Naive B cell (primary cell): ENCODE measurements around the gene SGMS1. TPM values are rescaled to one million over a fixed set of nuclear protein-coding genes. Genes with fewer than 3 reads are reported as not detected.

Experiments
- ATAC-seq, 2 donors: fragments of 150-1000 bp; cut with Tn5 transposase; 2 replicates each; pipeline ENCODE4 v1.10.0; 2021; ENCODE audit warnings: low read depth in 2 of 2, mild to moderate bottlenecking in 2 of 2, moderate library complexity in 2 of 2
- DNase-seq: peaks from one replicate; pipeline ENCODE4 v3.0.0; 2022
- H3K27ac Mint-ChIP-seq, 6 donors: one replicate each; pipeline ENCODE4 v1.8.0; 2020 to 2022; ENCODE audit warnings: mild to moderate bottlenecking in 6 of 6, mixed read lengths in 6 of 6, moderate library complexity in 5 of 6, inconsistent platforms in 2 of 6
- H3K27me3 Mint-ChIP-seq, 3 donors: one replicate each; pipeline ENCODE4 v1.8.0; 2021 to 2022; ENCODE audit warnings: mixed read lengths in 3 of 3, mild to moderate bottlenecking in 1 of 3
- H3K36me3 Mint-ChIP-seq, 2 donors: one replicate each; pipeline ENCODE4 v1.8.0; 2020 to 2022; ENCODE audit warnings: mixed read lengths in 2 of 2, inconsistent platforms in 1 of 2, mild to moderate bottlenecking in 1 of 2
- H3K4me1 Mint-ChIP-seq, 3 donors: one replicate each; pipeline ENCODE4 v1.8.0; 2020 to 2022; ENCODE audit warnings: mixed read lengths in 3 of 3, inconsistent platforms in 1 of 3, mild to moderate bottlenecking in 1 of 3, moderate library complexity in 1 of 3
- H3K4me3 Mint-ChIP-seq, 8 donors: one replicate each; pipeline ENCODE4 v1.8.0; 2020 to 2022; ENCODE audit warnings: mild to moderate bottlenecking in 8 of 8, mixed read lengths in 8 of 8, moderate library complexity in 8 of 8, inconsistent platforms in 2 of 8
- H3K9me3 Mint-ChIP-seq, 7 donors: one replicate each; pipeline ENCODE4 v1.8.0; 2020 to 2022; ENCODE audit warnings: mixed read lengths in 7 of 7, mild to moderate bottlenecking in 5 of 7, inconsistent platforms in 2 of 7, moderate library complexity in 1 of 7
- polyA plus RNA-seq, 6 donors: library from polyadenylated mRNA; unstranded; fragments of 300-500 nt; fragmentation: Illumina TruSeq; gene quantifications; one replicate each; pipeline ENCODE4 v1.2.3, GENCODE V29; 2021; ENCODE audit warnings: low read depth in 6 of 6

The SGMS1 gene
- polyA plus RNA-seq, 6 donors from 2014 or later, result 14.2 to 21.7 (median 16.7) TPM

DNA sequence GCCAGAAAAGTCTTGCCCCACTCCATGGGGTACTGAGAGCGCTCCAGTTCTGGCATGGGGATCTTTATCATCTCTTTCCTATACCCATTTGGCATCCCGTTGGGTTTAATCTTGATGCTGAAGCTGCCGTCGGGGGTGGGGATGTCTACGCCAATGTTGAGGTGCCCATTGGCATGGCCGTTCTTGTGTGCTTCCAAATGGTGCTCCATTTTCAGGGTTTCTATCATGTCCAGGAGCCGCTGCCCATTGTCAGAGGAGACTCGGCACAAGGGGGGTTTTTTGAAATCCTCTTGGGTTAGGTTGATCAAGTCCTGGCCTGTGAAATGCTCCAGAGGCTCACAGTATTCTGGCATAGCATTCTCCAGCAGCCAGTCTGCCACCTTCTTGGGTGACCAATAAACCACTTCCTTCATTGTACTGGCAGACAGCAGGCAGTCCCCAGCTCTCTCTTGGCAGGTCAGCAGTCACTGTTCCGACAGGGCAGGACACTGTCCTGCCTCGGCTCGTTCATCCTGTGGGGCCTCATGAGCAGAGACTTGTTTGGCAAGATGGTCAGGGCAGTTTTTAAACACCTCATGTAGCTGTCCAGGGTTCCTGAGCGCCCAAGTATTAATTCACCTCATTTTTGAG is 279.9 kb downstream of the SGMS1 start:
- peaks cover 21 to 40% (median 25%) of the 10 kb centered on the region in 3 donors for H3K4me1 Mint-ChIP-seq
- H3K4me3 Mint-ChIP-seq, result no peak overlapping the region
- no peak for DNase-seq
- peaks cover 0 to 5% (median under 1%) of the 10 kb centered on the region in 7 donors for H3K9me3 Mint-ChIP-seq
- peak overlapping the region in 1 of 6 donors; percentile 30 for H3K27ac Mint-ChIP-seq
- peaks cover 17 to 20% of the 10 kb centered on the region in 2 donors for H3K36me3 Mint-ChIP-seq
- ATAC-seq, result no peak
- H3K27me3 Mint-ChIP-seq, result no peaks in the 10 kb centered on the region

GRCh38 chr10:50341987-50342386 is 281.8 kb downstream of the SGMS1 start:
- no peak overlapping the region for H3K27ac Mint-ChIP-seq
- H3K4me3 Mint-ChIP-seq, result no peak overlapping the region
- H3K9me3 Mint-ChIP-seq, result peaks cover 0 to 5% (median 0%) of the 10 kb centered on the region in 7 donors
- no peaks in the 10 kb centered on the region for H3K27me3 Mint-ChIP-seq
- H3K36me3 Mint-ChIP-seq, result peaks cover 13 to 20% of the 10 kb centered on the region in 2 donors
- DNase-seq (no peak), ATAC-seq (no peak)
- peaks cover 4 to 37% (median 9%) of the 10 kb centered on the region in 3 donors for H3K4me1 Mint-ChIP-seq

GRCh38 chr10:50336140-50336539 is 287.6 kb downstream of the SGMS1 start:
- Mint-ChIP-seq H3K4me3 (peak overlapping the region in 6 of 8 donors; percentile 1 to 78 (median 39)), H3K9me3 (peaks cover 0 to 5% (median 0%) of the 10 kb centered on the region in 7 donors), H3K36me3 (peaks cover 10 to 17% of the 10 kb centered on the region in 2 donors), H3K4me1 (peaks cover 35 to 46% (median 38%) of the 10 kb centered on the region in 3 donors), H3K27ac (peak overlapping the region in 2 of 6 donors; percentile 3 to 28), H3K27me3 (no peaks in the 10 kb centered on the region)
- ATAC-seq (peak in 1 of 2 donors; percentile 53), DNase-seq (no peak)

DNA sequence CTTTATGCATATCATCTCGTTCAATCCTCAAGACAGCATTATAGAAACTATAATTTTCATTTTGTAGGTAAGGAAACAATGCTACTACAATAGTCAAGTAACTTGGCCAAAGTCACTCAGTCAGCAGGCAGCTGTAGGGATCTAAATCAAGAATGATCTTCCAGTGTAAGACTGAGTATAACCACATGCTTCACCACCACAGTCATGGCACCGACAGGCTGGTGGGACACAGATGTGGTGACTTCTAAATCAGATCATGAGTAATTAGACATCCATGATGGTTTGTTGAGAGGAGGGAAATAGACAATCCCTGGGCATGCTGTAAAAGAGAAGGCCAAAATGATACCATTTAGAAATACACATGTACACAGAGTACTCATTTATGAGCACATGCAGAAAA is 288.4 kb downstream of the SGMS1 start:
- ATAC-seq, result no peak
- Mint-ChIP-seq H3K9me3 (peaks cover 0 to 5% (median 0%) of the 10 kb centered on the region in 7 donors), H3K27me3 (no peaks in the 10 kb centered on the region), H3K4me3 (peak overlapping the region in 1 of 8 donors; percentile 69), H3K4me1 (peaks cover 35 to 46% (median 38%) of the 10 kb centered on the region in 3 donors), H3K27ac (peak overlapping the region in 2 of 6 donors; percentile 79 to 87), H3K36me3 (peaks cover 8 to 13% of the 10 kb centered on the region in 2 donors)
- DNase-seq, result no peak

GRCh38 chr10:50334273-50334672 is 289.5 kb downstream of the SGMS1 start:
- peak overlapping the region in 2 of 6 donors; percentile 23 to 56 for H3K27ac Mint-ChIP-seq
- H3K4me1 Mint-ChIP-seq, result peaks cover 32 to 39% (median 35%) of the 10 kb centered on the region in 3 donors
- DNase-seq (no peak), ATAC-seq (no peak)
- no peak overlapping the region for H3K4me3 Mint-ChIP-seq
- H3K9me3 Mint-ChIP-seq, result peaks cover 0 to 3% (median 0%) of the 10 kb centered on the region in 7 donors
- H3K36me3 Mint-ChIP-seq, result peaks cover 5 to 8% of the 10 kb centered on the region in 2 donors
- no peaks in the 10 kb centered on the region for H3K27me3 Mint-ChIP-seq

- ATAC-seq (no peak), DNase-seq (no peak)
- Mint-ChIP-seq H3K9me3 (no peaks in the 10 kb centered on the region), H3K36me3 (peaks cover 1 to 8% of the 10 kb centered on the region in 2 donors), H3K4me3 (no peak overlapping the region), H3K27ac (peak overlapping the region in 1 of 6 donors; percentile 56), H3K4me1 (peaks cover 29 to 35% (median 35%) of the 10 kb centered on the region in 3 donors), H3K27me3 (no peaks in the 10 kb centered on the region)
Measured at GRCh38 chr10:50333872-50334271, 289.9 kb downstream of the SGMS1 start.

GRCh38 chr10:50332108-50332842 is 291.5 kb downstream of the SGMS1 start:
- DNase-seq (no peak), ATAC-seq (no peak)
- no peaks in the 10 kb centered on the region for H3K9me3 Mint-ChIP-seq
- peaks cover 0 to 8% of the 10 kb centered on the region in 2 donors for H3K36me3 Mint-ChIP-seq
- no peaks in the 10 kb centered on the region for H3K27me3 Mint-ChIP-seq
- H3K27ac Mint-ChIP-seq, result no peak overlapping the region
- H3K4me1 Mint-ChIP-seq, result peaks cover 24 to 37% (median 29%) of the 10 kb centered on the region in 3 donors
- H3K4me3 Mint-ChIP-seq, result peak overlapping the region in 2 of 8 donors; percentile 13 to 25

DNA sequence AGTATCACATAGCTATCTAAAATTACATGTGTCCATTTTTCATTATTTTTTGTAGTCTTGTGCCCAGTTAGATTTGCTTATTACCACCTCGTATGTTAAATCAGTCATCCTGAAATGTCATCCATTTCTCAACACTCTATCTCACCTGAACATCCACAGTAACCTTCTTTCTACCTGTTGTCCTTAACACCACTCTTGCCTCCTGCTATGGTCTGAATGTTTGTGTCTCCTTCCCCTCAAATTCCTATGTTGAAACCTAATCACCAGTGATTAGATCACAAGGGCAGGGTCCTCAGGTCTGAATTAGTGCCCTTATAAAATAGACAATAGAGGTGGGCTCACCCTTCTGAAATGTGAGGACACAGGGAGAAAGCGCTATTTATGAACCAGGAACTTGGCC is 292.3 kb downstream of the SGMS1 start:
- peaks cover 7 to 12% of the 10 kb centered on the region in 2 donors for H3K36me3 Mint-ChIP-seq
- no peak for ATAC-seq
- peaks cover 28 to 42% (median 29%) of the 10 kb centered on the region in 3 donors for H3K4me1 Mint-ChIP-seq
- no peak for DNase-seq
- H3K4me3 Mint-ChIP-seq, result no peak overlapping the region
- no peaks in the 10 kb centered on the region for H3K27me3 Mint-ChIP-seq
- H3K27ac Mint-ChIP-seq, result no peak overlapping the region
- H3K9me3 Mint-ChIP-seq, result no peaks in the 10 kb centered on the region

- Mint-ChIP-seq H3K27ac (peak overlapping the region in 4 of 6 donors; percentile 11 to 75 (median 44)), H3K9me3 (no peaks in the 10 kb centered on the region), H3K4me1 (peaks cover 13 to 45% (median 24%) of the 10 kb centered on the region in 3 donors), H3K27me3 (no peaks in the 10 kb centered on the region), H3K36me3 (peaks cover 15 to 16% of the 10 kb centered on the region in 2 donors), H3K4me3 (peak overlapping the region in 6 of 8 donors; percentile 53 to 85 (median 77))
- DNase-seq (no peak), ATAC-seq (no peak)
Measured at GRCh38 chr10:50326757-50327701, 296.7 kb downstream of the SGMS1 start.

- ATAC-seq (no peak), DNase-seq (no peak)
- Mint-ChIP-seq H3K27me3 (no peaks in the 10 kb centered on the region), H3K4me3 (peak overlapping the region in 3 of 8 donors; percentile 70 to 84 (median 84)), H3K4me1 (peaks cover 21 to 41% (median 33%) of the 10 kb centered on the region in 3 donors), H3K36me3 (peaks cover 16 to 19% of the 10 kb centered on the region in 2 donors), H3K27ac (no peak overlapping the region), H3K9me3 (no peaks in the 10 kb centered on the region)
Measured at GRCh38 chr10:50326172-50326555, 297.6 kb downstream of the SGMS1 start.

GRCh38 chr10:50325449-50326171 is 298.1 kb downstream of the SGMS1 start:
- H3K4me3 Mint-ChIP-seq, result peak overlapping the region in 5 of 8 donors; percentile 27 to 64 (median 47)
- peaks cover 23 to 41% (median 37%) of the 10 kb centered on the region in 3 donors for H3K4me1 Mint-ChIP-seq
- no peak for DNase-seq
- no peaks in the 10 kb centered on the region for H3K9me3 Mint-ChIP-seq
- no peak for ATAC-seq
- H3K27ac Mint-ChIP-seq, result peak overlapping the region in 2 of 6 donors; percentile 40 to 82
- H3K27me3 Mint-ChIP-seq, result no peaks in the 10 kb centered on the region
- peaks cover 19 to 25% of the 10 kb centered on the region in 2 donors for H3K36me3 Mint-ChIP-seq

DNA sequence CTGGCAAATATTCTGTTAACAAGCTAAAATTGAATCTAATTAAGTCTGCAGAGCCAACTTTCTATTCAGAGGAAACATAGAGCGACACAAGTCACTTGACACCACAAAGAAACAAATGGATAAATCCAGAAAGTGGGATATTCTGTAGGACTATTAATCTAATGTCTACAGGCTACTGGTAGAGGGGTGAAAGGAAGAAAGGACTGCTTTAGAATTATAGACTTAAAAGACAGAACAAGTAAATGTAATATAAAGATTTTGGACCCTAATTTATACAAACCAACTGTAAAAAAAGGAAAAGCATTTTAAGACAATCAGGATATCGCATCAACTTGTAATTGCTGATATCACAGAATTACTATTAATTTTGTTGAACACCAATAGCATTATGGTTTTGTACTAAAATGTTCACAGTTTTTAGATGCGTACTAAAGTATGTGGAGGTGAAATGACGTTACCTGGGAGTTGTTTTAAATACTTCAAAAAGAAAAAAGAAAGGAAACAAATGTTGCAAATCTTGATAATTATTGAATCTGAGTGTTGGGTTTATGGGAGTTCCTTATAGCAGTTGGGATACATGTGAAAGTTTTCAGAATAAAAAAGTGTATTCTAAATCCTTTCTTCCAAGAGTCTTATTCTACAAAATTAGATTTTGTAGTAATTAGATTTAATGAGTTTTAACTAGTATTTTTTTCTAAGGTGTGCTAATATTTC is 298.9 kb downstream of the SGMS1 start:
- Mint-ChIP-seq H3K27me3 (no peaks in the 10 kb centered on the region), H3K27ac (peak overlapping the region in 2 of 6 donors; percentile 17 to 22), H3K9me3 (no peaks in the 10 kb centered on the region), H3K36me3 (peaks cover 26 to 27% of the 10 kb centered on the region in 2 donors), H3K4me3 (no peak overlapping the region), H3K4me1 (peaks cover 28 to 41% (median 39%) of the 10 kb centered on the region in 3 donors)
- ATAC-seq, result no peak
- DNase-seq, result no peak
